A549 (cell line): ENCODE measurements around the gene CDC42SE2. TPM values are rescaled to one million over a fixed set of nuclear protein-coding genes. Genes with fewer than 3 reads are reported as not detected.

ENCODE experiments used
- ATAC-seq, 2 experiments: fragments of 200-7000 bp in 1 of 2; fragments of >200 bp in 1 of 2; cut with Nextera tagmentation in 1 of 2; cut with Tn5 transposase in 1 of 2; 3 replicates each; pipeline versions ENCODE4 v1.8.0 to v1.9.1; 2018 to 2020; ENCODE audit warnings: mild to moderate bottlenecking in 1 of 2, moderate library complexity in 1 of 2
- CTCF ChIA-PET: fragments of 300-600 bp; sonication (Branson Sonifier 250); formaldehyde crosslinking; extraction: SDS; loops from one replicate; lab custom pipeline; 2021; ENCODE audit warnings: antibody characterized with exemption, inconsistent platforms; lab: Yijun Ruan, JAX
- POLR2A ChIA-PET: fragments of 350-600 bp; formaldehyde crosslinking; extraction: SDS; loops from one replicate; lab custom pipeline; 2021; ENCODE audit warnings: antibody characterized with exemption, inconsistent platforms; lab: Yijun Ruan, JAX
- DNase-seq, 2 experiments: peaks; one replicate each; pipeline versions ENCODE4 v3.0.0 to v3.0.0-alpha.2; 2011 to 2016; ENCODE audit warnings: low read depth in 1 of 2, low spot score in 1 of 2
- FAIRE-seq: peaks from 2 replicates; lab custom pipeline; 2011; peaks lifted over from hg19 to GRCh38; lab: Jason Lieb, UNC
- H3K27ac ChIP-seq, 2 experiments: fragments of >200 bp; sonication (Bioruptor Twin); formaldehyde crosslinking; 3 replicates each; pipeline ENCODE4 v1.5.1; 2016 to 2017
- H3K4me1 ChIP-seq: fragments of >200 bp; sonication (Bioruptor Twin); formaldehyde crosslinking; 3 replicates; pipeline ENCODE4 v1.6.1; 2016
- H3K4me2 ChIP-seq: fragments of >200 bp; sonication (Bioruptor Twin); formaldehyde crosslinking; 3 replicates; pipeline ENCODE4 v1.6.1; 2016
- H3K4me3 ChIP-seq: fragments of >200 bp; sonication (Bioruptor Twin); formaldehyde crosslinking; 3 replicates; pipeline ENCODE4 v1.5.1; 2016
- H3K9me3 ChIP-seq: fragments of >200 bp; sonication (Bioruptor Twin); formaldehyde crosslinking; 3 replicates; pipeline ENCODE4 v1.6.1; 2016
- ATOH8 ChIP-seq: fragments of 250-450 bp; sonication (Bioruptor Pico); IDR thresholded peaks from 2 replicates; pipeline ENCODE4 v1.5.0; 2020; ENCODE audit warnings: low read depth, mild to moderate bottlenecking, moderate library complexity
- BCL3 ChIP-seq: fragments of >200 bp; sonication (Bioruptor Twin); formaldehyde crosslinking; IDR thresholded peaks from 3 replicates; pipeline ENCODE4 v1.6.1; 2016
- CEBPB ChIP-seq, 2 experiments: fragments of >200 bp in 1 of 2; sonication (Bioruptor Twin) in 1 of 2; formaldehyde crosslinking in 1 of 2; IDR thresholded peaks; 2 replicates each; pipeline ENCODE4 v1.6.1; 2012 to 2016
- CHD4 ChIP-seq: fragments of 200-600 bp; sonication (generic); IDR thresholded peaks from 2 replicates; pipeline ENCODE4 v1.6.1; 2016; ENCODE audit warnings: antibody characterized with exemption, mild to moderate bottlenecking, borderline replicate concordance
- EP300 ChIP-seq, 2 experiments: fragments of >200 bp; sonication (Bioruptor Twin); formaldehyde crosslinking; IDR thresholded peaks; 2 replicates in 1 of 2; 3 replicates in 1 of 2; pipeline ENCODE4 v1.6.1; 2016 to 2017
- ESRRA ChIP-seq: fragments of 150-350 bp; IDR thresholded peaks from 2 replicates; pipeline ENCODE4 v1.6.1; 2014; ENCODE audit warnings: mild to moderate bottlenecking, low read length, borderline replicate concordance
- FOSB ChIP-seq: fragments of 250-450 bp; sonication (Bioruptor Pico); IDR thresholded peaks from 2 replicates; pipeline ENCODE4 v1.5.0; 2020; ENCODE audit warnings: mild to moderate bottlenecking, moderate library complexity
- GATA3 ChIP-seq: IDR thresholded peaks from 2 replicates; pipeline ENCODE4 v1.6.1; 2012; ENCODE audit warnings: borderline replicate concordance
- HOXB13 ChIP-seq: fragments of 250-450 bp; sonication (Bioruptor Pico); IDR thresholded peaks from 2 replicates; pipeline ENCODE4 v1.5.0; 2020; ENCODE audit warnings: low read depth, mild to moderate bottlenecking, moderate library complexity
- HOXB5 ChIP-seq: fragments of 250-450 bp; sonication (Bioruptor Pico); IDR thresholded peaks from 2 replicates; pipeline ENCODE4 v1.5.0; 2020; ENCODE audit warnings: mild to moderate bottlenecking, moderate library complexity
- JUN ChIP-seq, 2 experiments: fragments of >200 bp; sonication (Bioruptor Twin); formaldehyde crosslinking; IDR thresholded peaks; 2 replicates in 1 of 2; 3 replicates in 1 of 2; pipeline ENCODE4 v1.6.1; 2016 to 2017
- KDM1A ChIP-seq: fragments of 200-600 bp; sonication (generic); IDR thresholded peaks from 2 replicates; pipeline ENCODE4 v1.6.1; 2016; ENCODE audit warnings: low read depth, mild to moderate bottlenecking
- KDM5A ChIP-seq: fragments of 200-600 bp; sonication (generic); IDR thresholded peaks from 2 replicates; pipeline ENCODE4 v1.6.1; 2016; ENCODE audit warnings: antibody characterized with exemption, mild to moderate bottlenecking
- MAFK ChIP-seq: fragments of 450-650 bp; IDR thresholded peaks from 2 replicates; pipeline ENCODE4 v1.6.1; 2014; ENCODE audit not compliant: partially characterized antibody
- MAZ ChIP-seq: fragments of 150-350 bp; IDR thresholded peaks from 2 replicates; pipeline ENCODE4 v1.6.1; 2014; ENCODE audit warnings: antibody characterized with exemption, low read depth, low read length, borderline replicate concordance
- MYC ChIP-seq: IDR thresholded peaks from 2 replicates; pipeline ENCODE4 v1.6.1; 2012; ENCODE audit warnings: mild to moderate bottlenecking, inconsistent platforms, low read length, improper control_type of control experiment, borderline replicate concordance
- NFE2L2 ChIP-seq: fragments of 150-350 bp; conservative IDR thresholded peaks from 2 replicates; pipeline ENCODE4 v1.6.1; 2014; ENCODE audit warnings: low read length
- NR3C1 ChIP-seq: fragments of >200 bp; sonication (Bioruptor Twin); formaldehyde crosslinking; IDR thresholded peaks from 3 replicates; pipeline ENCODE4 v1.6.1; 2017
- RFX5 ChIP-seq: fragments of 450-650 bp; IDR thresholded peaks from 2 replicates; pipeline ENCODE4 v1.7.1; 2014; ENCODE audit warnings: antibody characterized with exemption, mild to moderate bottlenecking, moderate library complexity
- SMC3 ChIP-seq: fragments of >200 bp; sonication (Bioruptor Twin); formaldehyde crosslinking; IDR thresholded peaks from 3 replicates; pipeline ENCODE4 v1.6.1; 2018; ENCODE audit warnings: inconsistent platforms
- TP53 ChIP-seq: fragments of 250-450 bp; sonication (Bioruptor Pico); IDR thresholded peaks from 2 replicates; pipeline ENCODE4 v1.5.0; 2021; ENCODE audit warnings: mild to moderate bottlenecking, moderate library complexity
- ZC3H11A ChIP-seq: fragments of 450-650 bp; IDR thresholded peaks from 2 replicates; pipeline ENCODE4 v1.6.1; 2014; ENCODE audit warnings: antibody characterized with exemption, mild to moderate bottlenecking
- ZNF302 ChIP-seq: fragments of 250-450 bp; sonication (Bioruptor Pico); IDR thresholded peaks from 2 replicates; pipeline ENCODE4 v1.9.0; 2021; ENCODE audit warnings: inconsistent platforms, mild to moderate bottlenecking, moderate library complexity
- ZSCAN20 ChIP-seq: fragments of 250-450 bp; sonication (Bioruptor Pico); IDR thresholded peaks from 2 replicates; pipeline ENCODE4 v1.8.0; 2022; ENCODE audit warnings: mild to moderate bottlenecking, moderate library complexity
- WGBS: methylation state at CpG from one replicate; pipeline ENCODE4 v1.1.6; 2017; ENCODE audit errors: missing lambda C conversion rate; 5-methylcytosine and 5-hydroxymethylcytosine counted together
- polyA plus RNA-seq, 4 experiments: library from polyadenylated mRNA; depleted of rRNA in 3 of 4; stranded (reverse); fragments of >200 nt; fragmentation: RNase III in 1 of 4; extraction: RNeasy Plus Mini Kit Qiagen cat#74134 plus additional on column Dnase treatment in 1 of 4; gene quantifications; 2 replicates in 3 of 4; 3 replicates in 1 of 4; pipeline ENCODE4 v1.2.3, GENCODE V29; 2011 to 2017
- TF ChIP-seq, protein P1 (sequence below): fragments of 200-600 bp; sonication (generic); IDR thresholded peaks from 2 replicates; pipeline ENCODE4 v1.6.1; 2016; ENCODE audit warnings: antibody characterized with exemption, mild to moderate bottlenecking, moderate library complexity

Gene CDC42SE2
- polyA plus RNA-seq, 2 of the 4 experiments (the other 2 are of a cell fraction) = 25.8 to 66.4 TPM

GRCh38 chr5:131321066-131321465, 57.2 kb downstream of the CDC42SE2 start (continued):
- no peak for TF ChIP-seq FOSB
- no peak for TF ChIP-seq NR3C1
- TF ChIP-seq ZNF302 (CRISPR knock-in tag) = no peak
- no peak for TF ChIP-seq MYC
- no peak for TF ChIP-seq KDM5A
- no peak for TF ChIP-seq RFX5
- no peak for TF ChIP-seq JUN (IDR thresholded peaks at IDR 0.05)
- no peak for TF ChIP-seq ZSCAN20 (CRISPR knock-in tag)
- TF ChIP-seq HOXB13 (CRISPR knock-in tag) = no peak
- no peak for TF ChIP-seq HOXB5 (CRISPR knock-in tag)
- TF ChIP-seq CHD4 = no peak

- DNase-seq (no peak), ATAC-seq (no peak; a peak in 1 of 6 replicates), FAIRE-seq (no peak)
- 77% methylated on average over 4 of the region's 4 CpGs for WGBS
- Histone ChIP-seq H3K4me3 (no peak overlapping the region), H3K4me2 (peak overlapping the region; percentile 27), H3K27ac (no peak overlapping the region), H3K4me1 (peaks cover 37% of the 10 kb centered on the region), H3K9me3 (no peaks in the 10 kb centered on the region)
- TF ChIP-seq ZNF302 (CRISPR knock-in tag) (no peak), MYC (no peak), CEBPB (IDR thresholded peaks at IDR 0.05) (no peak), NR3C1 (no peak), MAZ (no peak), ATOH8 (CRISPR knock-in tag) (no peak), EP300 (IDR thresholded peaks at IDR 0.05) (no peak), ZSCAN20 (CRISPR knock-in tag) (no peak), ESRRA (no peak), MAFK (no peak), KDM1A (no peak), NFE2L2 (no peak), BCL3 (no peak)
- ChIA-PET CTCF (interaction anchor here (1.3 kb wide), 1 partner anchor 159 kb away, joined by 3 read pairs; no protein-coding TSS in a partner anchor), POLR2A (no interaction called here)
Observed at GRCh38 chr5:131322926-131323325, 59.1 kb downstream of the CDC42SE2 start.

GRCh38 chr5:131323378-131323777, 59.5 kb downstream of the CDC42SE2 start:
- ChIA-PET CTCF (interaction anchor here (1.3 kb wide), 1 partner anchor 159 kb away, joined by 3 read pairs; no protein-coding TSS in a partner anchor), POLR2A (no interaction called here)
- Histone ChIP-seq H3K4me3 (no peak overlapping the region), H3K4me1 (peaks cover 41% of the 10 kb centered on the region), H3K4me2 (peak overlapping the region; percentile 27), H3K9me3 (no peaks in the 10 kb centered on the region), H3K27ac (no peak overlapping the region)
- DNase-seq (no peak), FAIRE-seq (no peak), ATAC-seq (0 out of 6 replicates have a peak, but pooled peaks of 1 of the 2 experiments have one; percentile 26)
- TF ChIP-seq TP53 (CRISPR knock-in tag) (no peak), SMC3 (no peak)

DNA sequence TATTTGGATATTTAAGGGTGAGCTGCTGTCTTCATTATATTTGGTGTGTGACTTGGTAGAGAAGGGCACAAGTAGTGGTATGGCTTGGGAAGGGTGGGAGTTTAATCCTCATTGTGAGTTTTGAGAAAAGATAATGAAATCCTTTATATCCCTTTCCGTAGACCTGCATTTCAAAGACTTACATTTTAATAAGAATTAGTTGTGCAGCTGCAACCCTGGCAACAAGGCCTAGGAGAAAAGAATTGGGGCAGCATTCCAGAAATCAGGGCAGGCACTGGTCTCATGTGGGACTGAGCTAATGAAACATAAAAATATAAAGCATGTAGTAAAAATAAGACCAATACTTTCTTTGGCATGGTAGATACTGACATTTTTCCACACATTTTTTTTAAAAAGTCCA, 60.5 kb downstream of the CDC42SE2 start:
- Histone ChIP-seq H3K27ac (no peak overlapping the region), H3K4me2 (no peak overlapping the region; the same call in 2 of the 3 replicates)
- 81% methylated on average over 1 of the region's 1 CpG for WGBS
- TF ChIP-seq KDM5A (no peak), ZC3H11A (no peak), ESRRA (no peak), GATA3 (no peak)
- TF ChIP-seq, protein P1, sequence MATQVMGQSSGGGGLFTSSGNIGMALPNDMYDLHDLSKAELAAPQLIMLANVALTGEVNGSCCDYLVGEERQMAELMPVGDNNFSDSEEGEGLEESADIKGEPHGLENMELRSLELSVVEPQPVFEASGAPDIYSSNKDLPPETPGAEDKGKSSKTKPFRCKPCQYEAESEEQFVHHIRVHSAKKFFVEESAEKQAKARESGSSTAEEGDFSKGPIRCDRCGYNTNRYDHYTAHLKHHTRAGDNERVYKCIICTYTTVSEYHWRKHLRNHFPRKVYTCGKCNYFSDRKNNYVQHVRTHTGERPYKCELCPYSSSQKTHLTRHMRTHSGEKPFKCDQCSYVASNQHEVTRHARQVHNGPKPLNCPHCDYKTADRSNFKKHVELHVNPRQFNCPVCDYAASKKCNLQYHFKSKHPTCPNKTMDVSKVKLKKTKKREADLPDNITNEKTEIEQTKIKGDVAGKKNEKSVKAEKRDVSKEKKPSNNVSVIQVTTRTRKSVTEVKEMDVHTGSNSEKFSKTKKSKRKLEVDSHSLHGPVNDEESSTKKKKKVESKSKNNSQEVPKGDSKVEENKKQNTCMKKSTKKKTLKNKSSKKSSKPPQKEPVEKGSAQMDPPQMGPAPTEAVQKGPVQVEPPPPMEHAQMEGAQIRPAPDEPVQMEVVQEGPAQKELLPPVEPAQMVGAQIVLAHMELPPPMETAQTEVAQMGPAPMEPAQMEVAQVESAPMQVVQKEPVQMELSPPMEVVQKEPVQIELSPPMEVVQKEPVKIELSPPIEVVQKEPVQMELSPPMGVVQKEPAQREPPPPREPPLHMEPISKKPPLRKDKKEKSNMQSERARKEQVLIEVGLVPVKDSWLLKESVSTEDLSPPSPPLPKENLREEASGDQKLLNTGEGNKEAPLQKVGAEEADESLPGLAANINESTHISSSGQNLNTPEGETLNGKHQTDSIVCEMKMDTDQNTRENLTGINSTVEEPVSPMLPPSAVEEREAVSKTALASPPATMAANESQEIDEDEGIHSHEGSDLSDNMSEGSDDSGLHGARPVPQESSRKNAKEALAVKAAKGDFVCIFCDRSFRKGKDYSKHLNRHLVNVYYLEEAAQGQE = no peak
- TF ChIP-seq, all 56 proteins: peak for 0
- no peak for DNase-seq
- H3K9me3 ChIP-seq = no peaks in the 10 kb centered on the region
- POLR2A ChIA-PET = no interaction called here
- H3K4me3 ChIP-seq = no peak overlapping the region
- H3K4me1 ChIP-seq = peaks cover 50% of the 10 kb centered on the region
- FAIRE-seq = no peak
- ATAC-seq = no peak
- CTCF ChIA-PET = interaction anchor here (1.3 kb wide), 1 partner anchor 160 kb away, joined by 3 read pairs; no protein-coding TSS in a partner anchor
